HepG2 (cell line): ENCODE data around the gene IARS2. TPM values are rescaled to one million over a fixed set of nuclear protein-coding genes. Genes with fewer than 3 reads are reported as not detected.

Source experiments
- ARID4A ChIP-seq: sonication (generic); formaldehyde crosslinking; IDR thresholded peaks from 2 replicates; pipeline ENCODE4 v1.5.0; 2020; ENCODE audit warnings: mild to moderate bottlenecking, missing genetic modification reagents, borderline replicate concordance
- ERF ChIP-seq: IDR thresholded peaks from 2 replicates; pipeline ENCODE4 v1.6.1; 2018; ENCODE audit warnings: missing biosample characterization, missing genetic modification reagents
- HCFC1 ChIP-seq: fragments of 150-350 bp; IDR thresholded peaks from 2 replicates; pipeline ENCODE4 v1.6.1; 2014; ENCODE audit warnings: low read depth, low read length
- HNF4A ChIP-seq: sonication (generic); formaldehyde crosslinking; IDR thresholded peaks from 2 replicates; pipeline ENCODE4 v1.4.0; 2020; ENCODE audit warnings: missing genetic modification reagents
- KLF6 ChIP-seq: IDR thresholded peaks from 2 replicates; pipeline ENCODE4 v1.8.0; 2016; ENCODE audit warnings: missing biosample characterization, missing genetic modification reagents
- MIXL1 ChIP-seq: IDR thresholded peaks from 2 replicates; pipeline ENCODE4 v1.6.1; 2016
- NFKBIZ ChIP-seq: IDR thresholded peaks from 2 replicates; pipeline ENCODE4 v1.6.1; 2018; ENCODE audit warnings: missing genetic modification reagents, missing compliant biosample characterization
- NR1H2 ChIP-seq: sonication (generic); formaldehyde crosslinking; IDR thresholded peaks from 2 replicates; pipeline ENCODE4 v1.8.1; 2022; ENCODE audit warnings: low read depth, missing genetic modification reagents, borderline replicate concordance
- PPARG ChIP-seq: conservative IDR thresholded peaks from 2 replicates; pipeline ENCODE4 v1.6.1; 2016; ENCODE audit warnings: missing biosample characterization, missing genetic modification reagents
- RFX5 ChIP-seq: IDR thresholded peaks from 2 replicates; pipeline ENCODE4 v1.6.1; 2011; ENCODE audit warnings: low read depth, low read length, improper control_type of control experiment
- SNAI1 ChIP-seq: sonication (generic); formaldehyde crosslinking; IDR thresholded peaks from 2 replicates; pipeline ENCODE4 v1.5.0; 2020; ENCODE audit warnings: mild to moderate bottlenecking, missing genetic modification reagents, borderline replicate concordance
- TEAD2 ChIP-seq: sonication (generic); formaldehyde crosslinking; IDR thresholded peaks from 2 replicates; pipeline ENCODE4 v1.9.0; 2021; ENCODE audit warnings: missing genetic modification reagents
- TSC22D2 ChIP-seq: sonication (generic); formaldehyde crosslinking; IDR thresholded peaks from 2 replicates; pipeline ENCODE4 v1.5.1; 2020; ENCODE audit warnings: missing genetic modification reagents, mild to moderate bottlenecking, borderline replicate concordance
- XRCC5 ChIP-seq: fragments of 200-400 bp; formaldehyde crosslinking; optimal IDR thresholded peaks from 2 replicates; pipeline ENCODE3; 2017; ENCODE audit warnings: mild to moderate bottlenecking, low read length
- ZFP1 ChIP-seq: IDR thresholded peaks from 2 replicates; pipeline ENCODE4 v1.6.1; 2016
- ZMYM3 ChIP-seq: sonication (generic); formaldehyde crosslinking; IDR thresholded peaks from 2 replicates; pipeline ENCODE4 v1.5.1; 2020; ENCODE audit warnings: mild to moderate bottlenecking, missing genetic modification reagents
- ZNF34 ChIP-seq: sonication (generic); formaldehyde crosslinking; IDR thresholded peaks from 2 replicates; pipeline ENCODE4 v1.4.0; 2020; ENCODE audit warnings: mild to moderate bottlenecking, missing genetic modification reagents, borderline replicate concordance
- ZNF441 ChIP-seq: sonication (generic); formaldehyde crosslinking; IDR thresholded peaks from 2 replicates; pipeline ENCODE4 v1.7.0; 2021; ENCODE audit warnings: missing genetic modification reagents, borderline replicate concordance
- ZNF616 ChIP-seq: sonication (generic); formaldehyde crosslinking; IDR thresholded peaks from 2 replicates; pipeline ENCODE4 v1.5.0; 2020; ENCODE audit warnings: low read depth, mild to moderate bottlenecking, missing genetic modification reagents
- polyA plus RNA-seq, 8 experiments: library from polyadenylated mRNA; depleted of rRNA in 3 of 8; stranded (reverse) in 7 of 8; unstranded in 1 of 8; fragments of >200 nt; fragmentation: Illumina TruSeq in 4 of 8; extraction: Trizol in 4 of 8; gene quantifications; 2 replicates each; pipeline versions ENCODE4 v1.2.1 to v1.2.3, GENCODE V29; 2011 to 2016; ENCODE audit warnings: low read depth in 4 of 8, missing spikeins in 1 of 8, mixed read lengths in 1 of 8; ENCODE audit not compliant: insufficient read depth in 1 of 8
- total RNA-seq, 5 experiments: library from RNA; depleted of rRNA; stranded (reverse); fragments of >200 nt; fragmentation: Illumina TruSeq; extraction: Trizol; gene quantifications; 2 replicates each; pipeline ENCODE4 v1.2.3, GENCODE V29; 2016; ENCODE audit warnings: low read depth in 1 of 5
- TF ChIP-seq, protein P1 (sequence below): sonication (generic); formaldehyde crosslinking; IDR thresholded peaks from 2 replicates; pipeline ENCODE4 v1.5.1; 2020; ENCODE audit warnings: mild to moderate bottlenecking, missing genetic modification reagents
- TF ChIP-seq, protein P2 (sequence below): sonication (generic); formaldehyde crosslinking; conservative IDR thresholded peaks from 2 replicates; pipeline ENCODE4 v1.4.0; 2020; ENCODE audit warnings: missing genetic modification reagents

Gene IARS2
- total and polyA plus RNA-seq, 2 of the 13 experiments (the other 11 are each of a cell fraction or from before 2014, with no cell fraction given): 28.6 to 122 TPM

DNA sequence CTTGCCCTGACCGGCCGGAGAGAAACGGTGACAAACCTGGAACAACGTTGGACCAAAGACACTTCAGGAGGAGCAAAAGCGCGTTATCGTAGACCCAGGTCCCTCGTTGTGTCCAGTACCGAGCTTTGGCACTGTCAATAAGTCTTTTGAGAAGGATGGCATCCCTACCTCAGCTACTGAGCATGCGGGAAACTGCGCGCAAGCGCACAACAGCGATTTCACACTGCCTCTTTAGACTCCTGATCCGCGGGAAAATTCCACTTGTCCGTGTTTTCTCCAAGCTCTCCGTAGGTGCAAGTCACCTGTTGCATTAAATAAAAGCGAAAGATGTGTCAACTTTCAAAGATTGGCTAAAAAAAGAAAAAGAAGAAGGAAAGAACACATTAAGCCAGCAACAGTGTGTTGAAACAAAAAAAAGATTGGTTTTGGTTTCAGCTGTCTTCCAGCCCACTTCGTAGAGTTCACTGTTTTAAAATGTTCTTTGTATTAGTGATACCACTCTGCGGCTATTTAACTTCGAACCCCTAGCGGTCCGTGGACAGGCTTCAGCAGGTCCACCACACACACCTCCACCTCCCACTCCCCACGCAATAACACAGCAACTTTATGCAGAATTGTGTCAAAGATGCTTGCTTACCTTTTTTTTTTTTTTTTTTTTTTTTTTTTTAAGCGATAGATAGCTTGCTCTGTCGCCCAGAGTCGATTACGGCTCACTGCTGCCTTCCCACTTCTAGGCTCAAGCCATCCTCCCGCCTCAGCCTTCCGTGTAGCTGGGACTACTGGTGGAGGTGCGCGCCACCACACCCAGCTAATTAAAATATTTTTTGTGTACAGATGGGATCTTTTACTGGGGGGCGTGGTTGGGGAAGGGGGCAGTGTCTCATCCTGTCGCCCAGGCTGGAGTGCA lies 4.0 kb upstream of the IARS2 start, which contains the start of gene BPNT1 (continued):
- TF ChIP-seq, protein P1, sequence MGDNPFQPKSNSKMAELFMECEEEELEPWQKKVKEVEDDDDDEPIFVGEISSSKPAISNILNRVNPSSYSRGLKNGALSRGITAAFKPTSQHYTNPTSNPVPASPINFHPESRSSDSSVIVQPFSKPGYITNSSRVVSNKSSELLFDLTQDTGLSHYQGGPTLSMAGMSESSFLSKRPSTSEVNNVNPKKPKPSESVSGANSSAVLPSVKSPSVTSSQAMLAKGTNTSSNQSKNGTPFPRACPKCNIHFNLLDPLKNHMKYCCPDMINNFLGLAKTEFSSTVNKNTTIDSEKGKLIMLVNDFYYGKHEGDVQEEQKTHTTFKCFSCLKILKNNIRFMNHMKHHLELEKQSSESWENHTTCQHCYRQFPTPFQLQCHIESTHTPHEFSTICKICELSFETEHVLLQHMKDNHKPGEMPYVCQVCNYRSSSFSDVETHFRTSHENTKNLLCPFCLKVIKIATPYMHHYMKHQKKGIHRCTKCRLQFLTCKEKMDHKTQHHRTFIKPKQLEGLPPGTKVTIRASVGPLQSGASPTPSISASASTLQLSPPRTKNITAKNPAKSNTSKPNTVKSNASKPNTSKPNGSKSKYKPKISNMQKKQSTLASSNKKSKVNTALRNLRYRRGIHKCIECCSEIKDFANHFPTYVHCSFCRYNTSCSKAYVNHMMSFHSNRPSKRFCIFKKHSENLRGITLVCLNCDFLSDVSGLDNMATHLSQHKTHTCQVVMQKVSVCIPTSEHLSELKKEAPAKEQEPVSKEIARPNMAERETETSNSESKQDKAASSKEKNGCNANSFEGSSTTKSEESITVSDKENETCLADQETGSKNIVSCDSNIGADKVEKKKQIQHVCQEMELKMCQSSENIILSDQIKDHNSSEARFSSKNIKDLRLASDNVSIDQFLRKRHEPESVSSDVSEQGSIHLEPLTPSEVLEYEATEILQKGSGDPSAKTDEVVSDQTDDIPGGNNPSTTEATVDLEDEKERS (CRISPR knock-in tag): 0 out of 2 replicates have a peak, but pooled peaks have one; percentile 60
- TF ChIP-seq ZNF616 (CRISPR knock-in tag) (no peak), SNAI1 (CRISPR knock-in tag) (no peak), MIXL1 (peak; percentile 73; the same call in 1 of the 2 replicates), PPARG (CRISPR knock-in tag) (peak; percentile 63; the same call in 1 of the 2 replicates), ZFP1 (peak; percentile 54; the same call in 1 of the 2 replicates), ZNF34 (CRISPR knock-in tag) (0 out of 2 replicates have a peak, but pooled peaks have one; percentile 62), TSC22D2 (CRISPR knock-in tag) (peak; percentile 55; the same call in 1 of the 2 replicates), ZMYM3 (CRISPR knock-in tag) (0 out of 2 replicates have a peak, but pooled peaks have one; percentile 19), KLF6 (peak; percentile 55; the same call in 1 of the 2 replicates), NR1H2 (CRISPR knock-in tag) (no peak), HCFC1 (peak; percentile 38; the same call in 1 of the 2 replicates), ZNF441 (CRISPR knock-in tag) (peak; percentile 60; the same call in 1 of the 2 replicates), ARID4A (CRISPR knock-in tag) (peak; percentile 62; the same call in 1 of the 2 replicates), XRCC5 (peak; percentile 76), NFKBIZ (CRISPR knock-in tag) (peak; percentile 72; the same call in 1 of the 2 replicates), RFX5 (peak; percentile 81), HNF4A (CRISPR knock-in tag) (peak; percentile 42), TEAD2 (CRISPR knock-in tag) (no peak), ERF (CRISPR knock-in tag) (peak; percentile 43; the same call in 1 of the 2 replicates)
- TF ChIP-seq, protein P2, sequence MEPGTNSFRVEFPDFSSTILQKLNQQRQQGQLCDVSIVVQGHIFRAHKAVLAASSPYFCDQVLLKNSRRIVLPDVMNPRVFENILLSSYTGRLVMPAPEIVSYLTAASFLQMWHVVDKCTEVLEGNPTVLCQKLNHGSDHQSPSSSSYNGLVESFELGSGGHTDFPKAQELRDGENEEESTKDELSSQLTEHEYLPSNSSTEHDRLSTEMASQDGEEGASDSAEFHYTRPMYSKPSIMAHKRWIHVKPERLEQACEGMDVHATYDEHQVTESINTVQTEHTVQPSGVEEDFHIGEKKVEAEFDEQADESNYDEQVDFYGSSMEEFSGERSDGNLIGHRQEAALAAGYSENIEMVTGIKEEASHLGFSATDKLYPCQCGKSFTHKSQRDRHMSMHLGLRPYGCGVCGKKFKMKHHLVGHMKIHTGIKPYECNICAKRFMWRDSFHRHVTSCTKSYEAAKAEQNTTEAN (CRISPR knock-in tag): peak; percentile 48; the same call in 1 of the 2 replicates
